ENCODE results near the gene GLRX3. TPM values are rescaled to one million over a fixed set of nuclear protein-coding genes. Genes with fewer than 3 reads are reported as not detected.

GLRX3 gene
- total and polyA plus RNA-seq, 2 donors (not counting 3 experiments of a cell fraction or from before 2014, with no cell fraction given): 71.6 to 132 TPM

DNA sequence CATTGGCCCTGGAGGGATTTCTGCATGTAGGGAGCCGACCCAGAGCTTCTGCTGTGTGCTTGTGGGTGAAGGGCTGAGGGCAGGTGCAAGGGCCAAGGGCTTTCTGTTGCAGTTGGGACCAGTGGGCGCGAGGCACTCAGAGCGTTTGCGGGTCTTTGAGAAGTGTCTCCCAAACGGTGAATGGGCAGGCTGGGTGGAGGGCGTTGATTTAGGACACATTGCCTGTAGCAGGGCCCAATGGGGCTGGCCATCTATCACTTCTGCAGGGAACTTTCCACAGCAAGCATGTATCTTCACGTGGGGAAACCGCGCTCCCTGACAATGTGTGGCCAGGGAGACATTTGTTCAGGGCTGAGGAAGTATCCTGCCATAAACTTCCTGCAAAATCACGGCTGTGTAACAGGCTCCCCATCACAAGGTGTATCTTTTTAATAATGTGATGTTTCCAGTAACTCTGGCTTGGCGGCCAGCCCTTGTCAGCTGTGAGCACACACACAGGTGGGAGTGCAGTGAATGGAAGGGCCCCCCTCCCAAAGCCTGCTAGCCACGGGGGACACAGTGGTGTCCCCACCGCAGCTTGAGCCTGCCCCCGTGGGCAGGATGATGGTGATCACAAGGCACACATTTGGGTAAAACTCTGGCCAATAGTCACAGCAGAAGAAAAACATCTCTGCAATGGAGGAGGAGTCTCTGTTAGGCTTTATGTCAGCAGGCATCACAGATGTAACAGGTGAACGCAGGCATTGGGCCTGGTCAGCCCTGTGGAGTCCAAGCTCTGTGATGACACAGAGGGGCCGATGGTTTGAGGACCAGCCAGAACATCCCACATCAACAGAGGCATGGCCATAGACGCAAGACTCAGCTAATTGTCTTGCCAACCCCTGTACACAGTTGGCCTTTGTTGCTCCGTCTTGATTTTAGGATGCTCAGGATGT is 84.3 kb downstream of the GLRX3 start:
- H3K9ac ChIP-seq (replicated peaks; ENCODE audit: extremely low read depth, insufficient read depth, low read length): no peak overlapping the region
- H4K20me1 ChIP-seq (replicated peaks; ENCODE audit: control insufficient read depth, extremely low read depth, insufficient read depth, low read length): no peaks in the 10 kb centered on the region
- H3K27ac ChIP-seq (ENCODE audit: insufficient read depth, low read depth, low read length): no peak overlapping the region
- H3K79me2 ChIP-seq (ENCODE audit: control insufficient read depth, insufficient read depth, low read length): no peaks in the 10 kb centered on the region
- H3K4me3 ChIP-seq (replicated peaks in 1 of 3; ENCODE audit: insufficient read depth in 1 of 3, low read depth in 1 of 3, low read length in 3 of 3): no peak overlapping the region
- no peaks in the 10 kb centered on the region for H3K9me1 ChIP-seq (replicated peaks; ENCODE audit: control insufficient read depth, extremely low read depth, insufficient read depth, low read length)
- no peaks in the 10 kb centered on the region for H3K36me3 ChIP-seq (ENCODE audit: control insufficient read depth in 2 of 2, extremely low read depth in 1 of 2, insufficient read depth in 2 of 2, low read length in 2 of 2)
- H2AFZ ChIP-seq (ENCODE audit: low read depth, low read length): no peak overlapping the region
- H3K4me1 ChIP-seq (ENCODE audit: control insufficient read depth, extremely low read depth, insufficient read depth, low read length): no peaks in the 10 kb centered on the region
- CTCF ChIA-PET: no interaction called here
- no peaks in the 10 kb centered on the region for H3K9me3 ChIP-seq (replicated peaks; ENCODE audit: control insufficient read depth, insufficient read depth, low read length)
- dilution Hi-C loops (cut with MboI; ENCODE audit: extremely low pct_ligation_motif_present, low sequenced_read_pairs): no loop called here
- BruUV-seq (replicated peaks): no TSS peak
- DNase-seq (ENCODE audit: low read depth, low spot score) (no peak), FAIRE-seq (no peak)
- no peak overlapping the region for H3K4me2 ChIP-seq (ENCODE audit: insufficient read depth, low read length)
- POLR2A ChIA-PET: no interaction called here
- TF ChIP-seq, protein P1, sequence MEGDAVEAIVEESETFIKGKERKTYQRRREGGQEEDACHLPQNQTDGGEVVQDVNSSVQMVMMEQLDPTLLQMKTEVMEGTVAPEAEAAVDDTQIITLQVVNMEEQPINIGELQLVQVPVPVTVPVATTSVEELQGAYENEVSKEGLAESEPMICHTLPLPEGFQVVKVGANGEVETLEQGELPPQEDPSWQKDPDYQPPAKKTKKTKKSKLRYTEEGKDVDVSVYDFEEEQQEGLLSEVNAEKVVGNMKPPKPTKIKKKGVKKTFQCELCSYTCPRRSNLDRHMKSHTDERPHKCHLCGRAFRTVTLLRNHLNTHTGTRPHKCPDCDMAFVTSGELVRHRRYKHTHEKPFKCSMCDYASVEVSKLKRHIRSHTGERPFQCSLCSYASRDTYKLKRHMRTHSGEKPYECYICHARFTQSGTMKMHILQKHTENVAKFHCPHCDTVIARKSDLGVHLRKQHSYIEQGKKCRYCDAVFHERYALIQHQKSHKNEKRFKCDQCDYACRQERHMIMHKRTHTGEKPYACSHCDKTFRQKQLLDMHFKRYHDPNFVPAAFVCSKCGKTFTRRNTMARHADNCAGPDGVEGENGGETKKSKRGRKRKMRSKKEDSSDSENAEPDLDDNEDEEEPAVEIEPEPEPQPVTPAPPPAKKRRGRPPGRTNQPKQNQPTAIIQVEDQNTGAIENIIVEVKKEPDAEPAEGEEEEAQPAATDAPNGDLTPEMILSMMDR (IDR thresholded peaks at IDR 0.05; ENCODE audit: extremely low read depth in 1 of 2, insufficient read depth in 1 of 2, low read depth in 1 of 2, low read length in 2 of 2): no peak
- TF ChIP-seq POLR2AphosphoS5 (IDR thresholded peaks at IDR 0.05; ENCODE audit: insufficient read depth, low read depth, low read length) (no peak), GATA2 (IDR thresholded peaks at IDR 0.05; ENCODE audit: insufficient read depth, insufficient read length, low read depth, low read length) (no peak), FOS (IDR thresholded peaks at IDR 0.05; ENCODE audit: borderline replicate concordance, insufficient read depth, low read length) (no peak), JUN (IDR thresholded peaks at IDR 0.05; ENCODE audit: borderline replicate concordance, insufficient read depth, insufficient read length, low read depth) (no peak), EZH2 (IDR thresholded peaks at IDR 0.05; ENCODE audit: borderline replicate concordance, low read depth, low read length, severe bottlenecking) (no peak), POLR2A (IDR thresholded peaks at IDR 0.05; ENCODE audit: low read depth, low read length) (no peak), MYC (IDR thresholded peaks at IDR 0.05; ENCODE audit: low read depth, low read length) (no peak)
- TF ChIP-seq, protein P2, sequence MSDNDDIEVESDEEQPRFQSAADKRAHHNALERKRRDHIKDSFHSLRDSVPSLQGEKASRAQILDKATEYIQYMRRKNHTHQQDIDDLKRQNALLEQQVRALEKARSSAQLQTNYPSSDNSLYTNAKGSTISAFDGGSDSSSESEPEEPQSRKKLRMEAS (IDR thresholded peaks at IDR 0.05; ENCODE audit: insufficient read depth, insufficient read length): no peak
- intact Hi-C loops (cut with micrococcal nuclease): no loop called here
- no peaks in the 10 kb centered on the region for H3K27me3 ChIP-seq (ENCODE audit: control insufficient read depth in 2 of 2, insufficient read depth in 2 of 2, low read length in 2 of 2)

Measured in endothelial cell of umbilical vein (primary cell).